Activated T-helper 1 cell treated with anti-CD3 and anti-CD28 coated beads, Interleukin-2, amount 50 U/mL, for 16 hours (primary cell): Measurements from ENCODE around the gene CIB1.

Source experiments
- DNase-seq, 2 donors: peaks; one replicate each; pipeline ENCODE4 v3.0.0-alpha.2; 2020; ENCODE audit warnings: low read depth in 1 of 2, low spot score in 1 of 2

Gene CIB1

DNA sequence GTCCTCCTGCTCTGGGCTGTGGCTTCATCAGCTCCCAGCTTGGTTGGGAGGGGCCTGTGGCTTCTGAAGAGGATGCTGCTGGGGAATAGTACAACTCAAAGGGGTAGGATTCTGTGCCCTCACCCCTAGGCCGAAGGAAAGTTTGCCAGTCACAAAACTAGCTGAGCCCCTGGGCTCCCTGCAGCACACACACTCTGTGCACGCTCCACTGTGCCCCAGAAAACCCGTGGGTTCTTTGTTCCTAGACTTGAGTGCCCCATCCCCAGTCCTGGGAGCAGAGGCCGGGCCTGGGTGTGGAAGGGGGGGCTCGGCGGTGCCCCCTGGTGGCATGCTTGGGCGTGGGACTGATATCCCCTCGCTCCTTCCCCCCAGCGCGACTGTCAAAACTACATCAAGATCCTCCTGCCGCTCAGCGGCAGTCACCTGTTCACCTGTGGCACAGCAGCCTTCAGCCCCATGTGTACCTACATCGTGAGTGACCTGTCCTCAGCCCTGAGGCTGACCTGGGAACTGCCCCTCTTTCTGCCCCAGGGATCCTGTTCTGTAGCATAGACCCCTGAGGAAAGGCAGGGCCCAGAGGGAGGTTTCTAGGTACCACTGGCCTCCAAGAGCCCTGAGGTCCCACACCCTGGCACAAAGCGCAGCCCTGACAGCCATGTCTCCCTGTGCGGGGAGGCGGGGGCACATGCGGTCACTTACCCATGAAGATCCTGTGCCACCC lies 14.2 kb downstream of the CIB1 start:
- DNase-seq: no peak

DNA sequence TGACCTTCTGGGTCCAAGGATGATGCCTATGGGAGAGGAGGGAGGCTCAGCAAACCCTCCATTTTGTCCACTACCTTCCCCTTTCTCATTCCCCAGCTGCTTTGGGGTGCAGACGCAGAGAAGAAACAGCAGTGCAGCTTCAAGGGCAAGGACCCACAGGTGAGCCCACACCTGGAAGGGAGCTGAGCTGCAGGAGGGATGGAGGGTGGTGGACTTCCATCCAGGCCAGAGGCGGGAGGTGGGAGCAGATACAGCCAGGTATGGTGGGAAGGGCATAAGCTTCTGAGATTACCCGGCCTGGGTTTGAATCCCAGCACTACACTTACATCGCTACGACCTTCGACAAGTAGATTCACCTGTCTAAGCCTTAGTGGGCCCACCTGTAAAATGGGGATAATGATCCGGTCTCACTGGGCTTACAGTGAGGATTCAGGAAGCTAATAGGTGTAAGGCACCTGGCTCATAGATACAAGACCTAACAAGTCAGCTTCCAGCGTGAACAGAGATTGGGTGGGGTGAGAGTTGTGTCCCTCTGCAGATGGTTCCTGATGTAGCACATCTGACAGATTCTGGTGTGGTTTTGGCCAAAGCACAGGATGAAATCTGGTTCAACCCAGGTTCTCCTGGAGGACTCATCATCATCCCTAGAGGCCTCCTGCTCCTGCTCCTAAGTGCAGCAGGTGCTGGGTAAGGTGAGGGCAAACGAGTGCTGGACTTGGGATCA lies 15.9 kb downstream of the CIB1 start:
- no peak for DNase-seq

GRCh38 chr15:90214553-90215196 lies 19.1 kb downstream of the CIB1 start:
- DNase-seq: no peak

GRCh38 chr15:90213818-90214204 lies 19.9 kb downstream of the CIB1 start:
- DNase-seq: no peak

DNA sequence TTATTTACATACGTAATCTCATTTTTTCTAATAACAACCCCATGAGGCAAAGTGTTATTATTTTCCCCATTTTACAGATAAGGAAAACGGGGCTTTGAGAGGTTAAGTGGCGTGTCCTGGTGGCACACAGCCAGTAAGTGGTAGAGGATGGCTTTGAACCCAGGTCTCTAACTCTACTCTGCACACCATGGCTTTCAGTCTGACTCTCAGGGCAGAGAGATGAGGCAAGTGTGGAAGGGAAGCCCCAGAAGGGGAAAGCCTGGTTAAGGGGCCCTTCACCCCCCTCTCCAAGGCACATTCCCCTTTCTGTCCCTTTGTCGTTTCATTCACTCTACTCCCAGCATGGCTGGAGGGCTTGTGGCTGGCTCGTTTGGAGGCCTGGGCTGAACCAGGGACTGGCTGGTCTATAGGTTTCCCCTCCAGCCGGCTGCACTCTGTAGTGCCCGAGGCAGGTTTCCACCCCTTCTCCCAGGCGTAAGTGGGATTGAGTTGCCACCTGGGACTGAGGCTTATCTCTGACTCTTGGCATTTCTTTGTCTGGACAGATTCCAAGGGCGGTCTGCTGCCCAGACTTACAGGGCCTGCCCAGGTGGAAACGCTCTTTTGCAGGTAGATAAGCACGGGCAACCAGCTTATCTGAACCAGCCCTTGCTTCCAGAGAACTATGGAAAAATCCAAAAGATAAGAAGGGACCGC lies 20.5 kb downstream of the CIB1 start:
- no peak for DNase-seq

DNA sequence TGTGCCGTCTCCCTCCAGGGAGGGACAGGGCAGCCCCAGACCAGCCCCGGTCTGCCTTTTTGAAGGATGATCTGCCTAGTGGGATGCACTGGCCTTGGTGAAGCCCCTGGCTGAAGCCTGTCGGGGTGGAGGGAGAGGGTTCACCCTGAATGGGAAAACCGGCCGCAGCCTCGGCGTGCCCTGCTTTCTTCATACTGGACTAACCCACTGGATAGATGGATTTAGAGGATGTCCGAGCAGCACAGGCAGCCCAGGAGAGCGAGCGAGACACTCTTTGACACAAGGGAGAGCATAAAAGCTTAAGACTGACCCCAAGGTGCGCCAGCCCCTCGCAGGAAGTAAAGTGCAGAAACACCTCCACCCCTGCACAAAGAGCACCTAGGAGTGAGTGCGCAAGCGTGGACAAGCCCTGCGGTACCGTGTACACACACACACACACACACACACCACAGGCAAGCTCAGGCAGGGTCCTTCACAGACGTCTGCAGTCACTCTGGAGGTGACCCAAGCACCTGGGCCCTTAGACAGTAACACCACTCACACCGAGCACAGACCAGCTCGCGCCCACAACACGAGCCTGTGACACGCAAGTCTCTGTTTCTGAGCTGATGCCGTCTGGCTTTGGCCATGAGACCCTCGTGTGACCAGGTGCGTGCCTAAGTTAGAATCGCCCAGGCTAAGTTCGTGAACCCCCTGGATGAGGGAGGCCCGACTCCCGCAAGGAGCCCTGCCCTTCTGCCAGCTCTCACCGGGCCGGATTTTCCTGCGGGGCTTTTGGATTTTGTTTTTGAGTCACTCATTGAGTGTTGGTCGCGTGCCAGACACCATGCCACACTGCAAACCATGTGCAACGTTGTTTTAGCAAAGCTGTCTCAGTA lies 21.3 kb downstream of the CIB1 start:
- no peak for DNase-seq

DNA sequence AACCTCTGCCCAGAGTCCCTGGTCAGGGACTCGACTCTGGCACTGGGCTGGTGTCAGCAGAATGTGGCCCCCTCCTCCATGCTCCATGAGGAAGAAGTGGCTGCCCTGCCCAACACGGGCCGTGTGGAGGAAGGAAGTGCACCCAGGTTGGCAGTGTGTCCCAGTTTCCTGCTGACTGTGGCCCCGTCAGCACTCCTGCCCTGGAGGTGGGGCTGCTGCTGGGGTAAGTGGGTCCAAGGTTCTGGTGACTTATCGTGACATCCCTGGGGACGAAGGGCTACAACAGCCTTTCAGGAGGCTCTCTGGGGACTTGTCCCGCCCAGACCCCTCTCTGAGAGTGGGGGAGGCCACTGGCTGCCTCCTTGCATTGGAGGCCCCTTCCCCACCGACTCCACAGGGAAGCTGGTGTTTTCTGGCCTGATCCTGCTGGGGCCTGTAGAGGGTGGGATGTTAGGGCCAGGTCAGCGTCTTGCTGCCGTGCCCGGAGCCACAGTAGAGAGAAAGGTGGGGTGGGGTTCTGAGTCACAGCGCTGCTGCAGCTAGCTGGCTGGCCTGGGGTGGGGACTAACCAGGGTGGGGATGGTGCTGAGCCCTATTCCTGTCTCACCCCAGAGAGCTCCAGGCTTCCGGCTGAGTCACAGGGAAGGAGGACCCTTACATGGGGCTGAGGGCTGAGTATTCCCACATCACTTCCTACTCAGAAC lies 22.1 kb downstream of the CIB1 start:
- DNase-seq: no peak

DNA sequence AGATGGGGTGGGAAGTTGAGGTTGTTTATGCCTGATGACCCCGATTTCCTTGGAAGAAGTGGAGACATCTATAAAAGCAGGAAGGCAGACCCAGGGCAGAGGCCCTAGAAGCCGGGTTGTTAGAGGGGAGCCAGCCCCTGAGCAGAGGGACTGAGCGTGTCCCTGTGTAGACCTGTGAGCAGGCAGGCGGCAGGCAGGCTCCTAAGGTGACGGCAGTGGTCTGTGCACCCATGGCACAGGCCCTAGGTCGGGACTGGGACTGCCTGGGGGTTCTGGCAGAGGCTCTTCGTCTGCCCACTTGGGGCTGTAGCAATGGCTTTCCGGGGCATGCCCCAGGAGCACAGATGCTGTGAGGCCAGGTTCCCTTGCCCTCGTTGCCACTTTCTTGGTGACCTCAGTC lies 22.7 kb downstream of the CIB1 start:
- DNase-seq: no peak

DNA sequence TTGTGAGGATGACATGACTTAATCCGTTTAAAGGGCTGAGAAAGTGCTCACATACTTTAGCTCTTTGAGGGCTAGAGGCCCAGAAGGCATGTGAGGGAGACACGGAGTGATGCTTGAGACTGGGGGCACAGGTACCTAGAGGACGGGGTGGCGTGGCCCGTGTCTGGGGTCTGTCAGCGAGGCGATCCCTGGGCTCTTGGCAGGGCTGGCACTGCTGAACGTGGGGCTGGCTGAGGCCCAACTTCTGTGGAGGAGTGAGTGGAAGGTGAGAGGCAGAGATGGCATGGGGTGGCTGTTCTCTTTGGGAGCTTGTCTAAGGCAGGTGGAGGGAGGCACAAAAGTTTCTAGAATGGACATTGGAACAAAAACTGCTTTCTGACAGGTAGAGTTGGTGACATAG lies 23.1 kb downstream of the CIB1 start:
- DNase-seq: no peak

- no peak for DNase-seq
Observed at GRCh38 chr15:90209591-90209990, 24.1 kb downstream of the CIB1 start.

DNA sequence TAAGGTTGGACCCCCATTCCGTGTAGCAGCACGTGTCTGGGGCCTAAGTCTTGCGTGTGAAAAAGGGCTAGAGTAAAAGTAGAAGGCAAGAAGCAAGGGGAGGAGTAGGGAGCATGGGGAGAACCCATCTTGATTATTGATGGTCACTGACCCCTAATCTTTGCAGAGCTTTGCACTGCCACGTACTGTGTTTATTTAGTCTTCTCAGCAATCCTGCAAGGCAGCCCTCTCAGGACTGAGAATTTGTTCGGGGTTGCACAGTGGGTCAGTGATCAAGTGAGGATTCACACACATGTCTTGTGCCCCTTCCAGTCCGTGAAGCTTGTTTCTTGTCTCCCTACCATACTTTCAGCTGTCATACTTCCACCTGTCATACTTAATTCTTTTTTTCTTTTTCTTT lies 25.4 kb downstream of the CIB1 start:
- DNase-seq: no peak

DNA sequence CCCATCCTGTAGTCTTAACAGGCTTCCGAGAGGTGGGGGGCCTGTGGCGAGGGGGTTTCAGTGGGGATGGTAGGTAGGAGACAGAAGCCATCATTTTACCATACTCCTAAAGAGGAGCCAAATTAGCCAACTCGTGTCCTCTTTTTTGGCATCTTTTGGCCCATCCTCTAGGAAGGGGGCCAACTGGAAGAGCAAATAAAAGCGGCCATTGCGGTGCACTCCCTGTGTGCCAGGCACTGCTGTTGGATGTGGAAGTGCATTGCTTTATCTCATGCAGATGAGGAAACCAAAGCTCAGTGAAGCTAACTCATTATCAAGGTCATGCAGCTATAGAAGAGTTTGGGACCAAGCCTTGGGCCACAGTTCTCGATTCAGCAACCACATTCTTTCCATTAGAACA lies 26.5 kb downstream of the CIB1 start:
- no peak for DNase-seq

- DNase-seq: no peak
Observed at GRCh38 chr15:90205886-90206285, 27.9 kb downstream of the CIB1 start.

GRCh38 chr15:90205050-90205848 lies 28.5 kb downstream of the CIB1 start:
- DNase-seq: no peak

- no peak for DNase-seq
Observed at GRCh38 chr15:90203922-90204321, 29.8 kb downstream of the CIB1 start.

GRCh38 chr15:90203473-90203872 lies 30.3 kb downstream of the CIB1 start:
- DNase-seq: no peak

DNA sequence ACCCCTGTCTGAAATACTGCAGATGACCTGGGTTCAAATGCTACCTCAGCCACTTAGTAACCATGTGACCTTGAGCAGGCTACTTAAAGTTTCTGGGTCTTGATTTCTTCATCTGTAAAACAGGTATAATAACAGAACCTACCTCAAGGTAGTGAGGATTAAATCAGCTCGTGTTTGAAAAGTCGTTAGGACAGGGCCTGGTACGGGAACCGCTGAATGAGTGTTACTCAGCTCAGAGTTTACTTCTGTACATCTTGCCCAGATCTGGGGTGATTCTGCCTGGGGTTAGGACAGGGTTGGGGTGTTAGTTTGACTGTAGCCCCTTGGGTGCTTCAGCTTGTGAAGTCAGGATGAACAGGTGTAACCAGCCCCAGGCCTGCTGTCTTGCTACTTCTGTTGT lies 30.8 kb downstream of the CIB1 start:
- no peak for DNase-seq

DNA sequence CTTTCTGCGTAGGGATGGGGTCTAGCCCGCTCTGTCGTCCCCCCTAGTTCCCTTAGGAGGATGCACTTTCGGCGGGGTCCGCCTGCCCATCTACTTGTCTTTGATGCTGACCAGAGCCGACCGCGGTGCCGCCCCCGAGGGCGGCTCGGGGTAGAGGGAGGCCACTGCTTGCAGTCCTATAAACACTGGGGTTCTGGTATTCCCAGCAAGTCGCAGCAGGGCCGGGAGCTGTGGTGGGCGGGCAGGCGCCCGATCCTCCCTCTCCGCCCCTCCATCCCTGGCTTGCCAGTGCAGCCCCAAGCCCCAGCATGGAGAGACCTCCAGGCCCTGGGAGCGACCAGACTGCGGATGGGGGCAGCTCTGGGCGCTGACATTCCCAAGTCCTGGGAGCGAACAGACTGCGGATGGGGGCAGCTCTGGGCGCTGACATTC lies 31.8 kb downstream of the CIB1 start:
- DNase-seq: no peak
